ENCODE measurements around the gene TRAF1.

DNA sequence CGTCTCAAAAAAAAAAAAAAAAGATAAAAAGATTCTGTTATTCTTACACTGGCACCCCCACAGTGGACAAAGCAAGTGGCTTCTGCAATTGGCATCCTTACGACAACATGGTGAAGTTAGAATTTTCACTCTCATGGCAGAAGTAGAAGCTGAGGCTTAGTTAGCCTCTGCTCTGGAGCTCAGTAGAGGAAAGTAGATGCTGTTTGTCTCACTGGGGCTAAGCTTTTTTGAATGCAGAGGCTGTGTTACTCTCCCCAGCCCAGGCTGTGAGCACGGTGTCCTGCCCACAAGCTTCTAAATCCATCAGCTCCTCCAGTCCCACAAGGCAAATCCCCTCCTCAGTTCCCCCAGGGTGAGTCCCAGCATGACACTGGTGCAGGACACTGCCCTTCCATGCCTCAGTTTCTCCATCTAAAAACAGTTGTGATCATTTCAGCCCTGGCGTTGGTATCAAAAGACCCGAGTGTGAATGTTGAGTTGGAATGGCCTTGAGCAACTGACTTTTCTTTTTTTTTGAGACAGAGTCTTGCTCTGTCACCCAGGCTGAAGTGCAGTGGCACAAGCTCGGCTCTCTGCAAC is 27.0 kb downstream of the TRAF1 start:
- no peak for TF ChIP-seq CTCF (IDR thresholded peaks at IDR 0.05)
- TF ChIP-seq POLR2A (IDR thresholded peaks at IDR 0.05) = no peak

Measured in breast epithelium (tissue), 3 donors.